ENCODE results near the gene STX8. TPM values are rescaled to one million over a fixed set of nuclear protein-coding genes. Genes with fewer than 3 reads are reported as not detected.

STX8 gene
- polyA plus RNA-seq, 4 donors = 60.9 to 75.6 (median 68.2) TPM

- DNase-seq (ENCODE audit: low read depth in 4 of 4, low spot score in 3 of 4) = no peak
Observed at GRCh38 chr17:9200699-9201359, 374.8 kb downstream of the STX8 start.

Other genes with a start within 250 kb of the STX8 start
- 1 to 10 TPM in 3 of 4 donors, under 1 TPM in 1; 0.49 to 3.7 (median 2.9) TPM for gene CFAP52, start 822 bp upstream of the STX8 start, polyA plus RNA-seq (ENCODE audit: insufficient read length in 4 of 4)
- 1 to 10 TPM; 1.1 to 9.2 (median 7.4) TPM for gene USP43, start 69.7 kb upstream of the STX8 start, polyA plus RNA-seq (ENCODE audit: insufficient read length in 4 of 4)
- gene DHRS7C, start 215.8 kb upstream of the STX8 start, polyA plus RNA-seq (ENCODE audit: insufficient read length in 4 of 4) = not detected
- gene GSG1L2, start 246.3 kb upstream of the STX8 start, polyA plus RNA-seq (ENCODE audit: insufficient read length in 4 of 4) = not detected